ENCODE measurements around the gene ARHGAP6.

GRCh38 chrX:11125060-11125459, 540.7 kb downstream of the ARHGAP6 start:
- TF ChIP-seq POLR2A (IDR thresholded peaks at IDR 0.05) (no peak), CTCF (IDR thresholded peaks at IDR 0.05) (no peak)

All from lower leg skin (tissue), 3 donors.